HEK293 (cell line): ENCODE data around the gene LRCH1.

Experiments
- CTCF ChIA-PET: fragments of 350-600 bp; formaldehyde crosslinking; extraction: SDS; loops from one replicate; lab custom pipeline; 2021; ENCODE audit warnings: antibody characterized with exemption; lab: Yijun Ruan, JAX
- POLR2A ChIA-PET: fragments of 300-600 bp; formaldehyde crosslinking; extraction: SDS; loops from one replicate; lab custom pipeline; 2020; ENCODE audit warnings: antibody characterized with exemption, inconsistent platforms; lab: Yijun Ruan, JAX
- H3K27ac ChIP-seq: fragments of 200-500 bp; sonication (Bioruptor generic); 2 replicates; pipeline ENCODE4 v1.5.1; 2014; ENCODE audit warnings: low read depth, low read length, control low read depth, inconsistent platforms; ENCODE audit errors: extremely low read depth
- H3K36me3 ChIP-seq, 2 experiments: fragments of 200-500 bp in 1 of 2; sonication (Bioruptor generic) in 1 of 2; 1 replicate in 1 of 2; 2 replicates in 1 of 2; pipeline ENCODE4 v1.5.1; 2014 to 2017; ENCODE audit warnings: inconsistent platforms in 2 of 2, low read length in 2 of 2; ENCODE audit not compliant: control insufficient read depth in 2 of 2, insufficient read depth in 1 of 2
- H3K4me1 ChIP-seq: fragments of 200-500 bp; sonication (Bioruptor generic); 2 replicates; pipeline ENCODE4 v1.5.1; 2014; ENCODE audit warnings: mild to moderate bottlenecking, low read length, inconsistent platforms; ENCODE audit not compliant: control insufficient read depth, insufficient read depth
- H3K4me3 ChIP-seq: 2 replicates; pipeline ENCODE4 v1.5.1; 2011; ENCODE audit warnings: low read depth, mild to moderate bottlenecking, control low read depth, low read length, moderate library complexity
- H3K9me3 ChIP-seq: fragments of 200-500 bp; sonication (Bioruptor generic); 2 replicates; pipeline ENCODE4 v1.5.1; 2014; ENCODE audit warnings: low read depth, low read length, inconsistent platforms; ENCODE audit not compliant: control insufficient read depth, insufficient read depth
- BCL11A ChIP-seq: fragments of 450-650 bp; formaldehyde crosslinking; IDR thresholded peaks from 2 replicates; pipeline ENCODE4 v1.5.1; 2016; ENCODE audit warnings: low read depth, missing biosample characterization, missing genetic modification characterization
- GFI1B ChIP-seq: fragments of 450-650 bp; formaldehyde crosslinking; IDR thresholded peaks from 2 replicates; pipeline ENCODE4 v1.5.1; 2016; ENCODE audit warnings: missing biosample characterization, missing genetic modification characterization
- GLI4 ChIP-seq: fragments of 450-650 bp; formaldehyde crosslinking; IDR thresholded peaks from 2 replicates; pipeline ENCODE4 v1.5.1; 2016; ENCODE audit warnings: missing biosample characterization, missing genetic modification characterization
- IKZF3 ChIP-seq: fragments of 450-650 bp; IDR thresholded peaks from 2 replicates; pipeline ENCODE4 v1.5.0; 2018; ENCODE audit warnings: missing biosample characterization, mild to moderate bottlenecking, missing genetic modification characterization, moderate library complexity
- KLF16 ChIP-seq: fragments of 450-650 bp; formaldehyde crosslinking; IDR thresholded peaks from 2 replicates; pipeline ENCODE4 v1.5.1; 2017; ENCODE audit warnings: missing biosample characterization, missing genetic modification characterization
- KLF7 ChIP-seq: fragments of 450-650 bp; formaldehyde crosslinking; IDR thresholded peaks from 2 replicates; pipeline ENCODE4 v1.5.1; 2016; ENCODE audit warnings: missing biosample characterization, missing genetic modification characterization, borderline replicate concordance
- MYNN ChIP-seq: fragments of 450-650 bp; formaldehyde crosslinking; IDR thresholded peaks from 2 replicates; pipeline ENCODE4 v1.5.1; 2016; ENCODE audit warnings: missing biosample characterization, missing genetic modification characterization, borderline replicate concordance
- MZF1 ChIP-seq: fragments of 450-650 bp; formaldehyde crosslinking; IDR thresholded peaks from 2 replicates; pipeline ENCODE4 v1.5.1; 2017; ENCODE audit warnings: missing biosample characterization, missing genetic modification characterization, borderline replicate concordance
- SCRT1 ChIP-seq: fragments of 450-650 bp; formaldehyde crosslinking; IDR thresholded peaks from 2 replicates; pipeline ENCODE4 v1.5.1; 2016; ENCODE audit warnings: missing biosample characterization, missing genetic modification characterization, borderline replicate concordance
- TCF7L2 ChIP-seq: IDR thresholded peaks from 2 replicates; pipeline ENCODE4 v1.6.1; 2011; ENCODE audit warnings: low read depth, mild to moderate bottlenecking, inconsistent platforms, low read length, moderate library complexity, borderline replicate concordance
- ZBTB1 ChIP-seq: fragments of 450-650 bp; formaldehyde crosslinking; IDR thresholded peaks from 2 replicates; pipeline ENCODE4 v1.5.1; 2016; ENCODE audit warnings: missing biosample characterization, missing genetic modification characterization
- ZBTB6 ChIP-seq: fragments of 450-650 bp; formaldehyde crosslinking; IDR thresholded peaks from 2 replicates; pipeline ENCODE4 v1.5.1; 2017; ENCODE audit warnings: missing biosample characterization, missing genetic modification characterization
- ZBTB8A ChIP-seq: fragments of 450-650 bp; formaldehyde crosslinking; IDR thresholded peaks from 2 replicates; pipeline ENCODE4 v1.5.1; 2016; ENCODE audit warnings: missing biosample characterization, missing genetic modification characterization
- ZNF133 ChIP-seq: fragments of 450-650 bp; formaldehyde crosslinking; IDR thresholded peaks from 2 replicates; pipeline ENCODE4 v1.5.1; 2016; ENCODE audit warnings: missing biosample characterization, missing genetic modification characterization
- ZNF140 ChIP-seq: fragments of 450-650 bp; formaldehyde crosslinking; IDR thresholded peaks from 2 replicates; pipeline ENCODE4 v1.5.1; 2016; ENCODE audit warnings: missing biosample characterization, missing genetic modification characterization
- ZNF155 ChIP-seq: fragments of 450-650 bp; formaldehyde crosslinking; IDR thresholded peaks from 2 replicates; pipeline ENCODE4 v1.5.1; 2016; ENCODE audit warnings: missing biosample characterization, missing genetic modification characterization
- ZNF157 ChIP-seq: fragments of 450-650 bp; formaldehyde crosslinking; IDR thresholded peaks from 2 replicates; pipeline ENCODE4 v1.5.1; 2016; ENCODE audit warnings: missing biosample characterization, missing genetic modification characterization
- ZNF221 ChIP-seq: fragments of 450-650 bp; formaldehyde crosslinking; IDR thresholded peaks from 2 replicates; pipeline ENCODE4 v1.5.1; 2017; ENCODE audit warnings: missing biosample characterization, missing genetic modification characterization, borderline replicate concordance
- ZNF274 ChIP-seq, 2 experiments: fragments of 200-500 bp in 1 of 2; fragments of 450-650 bp in 1 of 2; sonication (Bioruptor generic) in 1 of 2; formaldehyde crosslinking in 1 of 2; IDR thresholded peaks; 2 replicates each; pipeline versions ENCODE4 v1.5.1 to v1.6.1; 2014 to 2016; ENCODE audit warnings: borderline replicate concordance in 1 of 2, inconsistent platforms in 1 of 2, low read length in 1 of 2, missing biosample characterization in 1 of 2, missing genetic modification characterization in 1 of 2
- ZNF311 ChIP-seq: fragments of 450-650 bp; formaldehyde crosslinking; IDR thresholded peaks from 2 replicates; pipeline ENCODE4 v1.5.1; 2017; ENCODE audit warnings: missing biosample characterization, missing genetic modification characterization, borderline replicate concordance
- ZNF335 ChIP-seq: fragments of 450-650 bp; formaldehyde crosslinking; conservative IDR thresholded peaks from 2 replicates; pipeline ENCODE4 v1.5.1; 2016; ENCODE audit warnings: missing biosample characterization, missing genetic modification characterization
- ZNF391 ChIP-seq: fragments of 450-650 bp; formaldehyde crosslinking; IDR thresholded peaks from 2 replicates; pipeline ENCODE4 v1.5.1; 2016; ENCODE audit warnings: low read depth, missing biosample characterization, missing genetic modification characterization, borderline replicate concordance
- ZNF433 ChIP-seq: fragments of 450-650 bp; formaldehyde crosslinking; IDR thresholded peaks from 2 replicates; pipeline ENCODE4 v1.5.1; 2016; ENCODE audit warnings: missing biosample characterization, missing genetic modification characterization, low read depth
- ZNF473 ChIP-seq: fragments of 450-650 bp; formaldehyde crosslinking; IDR thresholded peaks from 2 replicates; pipeline ENCODE4 v1.5.1; 2017; ENCODE audit warnings: missing biosample characterization, missing genetic modification characterization
- ZNF529 ChIP-seq: fragments of 450-650 bp; formaldehyde crosslinking; IDR thresholded peaks from 2 replicates; pipeline ENCODE4 v1.5.1; 2017; ENCODE audit warnings: missing genetic modification characterization, missing biosample characterization; ENCODE audit not compliant: insufficient replicate concordance
- ZNF530 ChIP-seq: fragments of 450-650 bp; formaldehyde crosslinking; IDR thresholded peaks from 2 replicates; pipeline ENCODE4 v1.5.1; 2016; ENCODE audit warnings: low read depth, missing biosample characterization, missing genetic modification characterization
- ZNF629 ChIP-seq: fragments of 450-650 bp; formaldehyde crosslinking; IDR thresholded peaks from 2 replicates; pipeline ENCODE4 v1.5.1; 2017; ENCODE audit warnings: missing biosample characterization, missing genetic modification characterization
- ZNF654 ChIP-seq: fragments of 450-650 bp; formaldehyde crosslinking; IDR thresholded peaks from 2 replicates; pipeline ENCODE4 v1.5.1; 2016; ENCODE audit warnings: low read depth, missing biosample characterization, missing genetic modification characterization
- ZNF707 ChIP-seq: fragments of 450-650 bp; formaldehyde crosslinking; IDR thresholded peaks from 2 replicates; pipeline ENCODE4 v1.5.1; 2016; ENCODE audit warnings: missing biosample characterization, missing genetic modification characterization
- ZNF777 ChIP-seq: fragments of 450-650 bp; formaldehyde crosslinking; IDR thresholded peaks from 2 replicates; pipeline ENCODE4 v1.5.1; 2017; ENCODE audit warnings: missing biosample characterization, missing genetic modification characterization, borderline replicate concordance
- TF ChIP-seq, protein P1 (sequence below): fragments of 450-650 bp; formaldehyde crosslinking; IDR thresholded peaks from 2 replicates; pipeline ENCODE4 v1.5.1; 2016; ENCODE audit warnings: missing biosample characterization, missing genetic modification characterization
- TF ChIP-seq, protein P2 (sequence below): fragments of 450-650 bp; formaldehyde crosslinking; IDR thresholded peaks from 2 replicates; pipeline ENCODE4 v1.5.1; 2016; ENCODE audit warnings: missing biosample characterization, missing genetic modification characterization

LRCH1 gene

DNA sequence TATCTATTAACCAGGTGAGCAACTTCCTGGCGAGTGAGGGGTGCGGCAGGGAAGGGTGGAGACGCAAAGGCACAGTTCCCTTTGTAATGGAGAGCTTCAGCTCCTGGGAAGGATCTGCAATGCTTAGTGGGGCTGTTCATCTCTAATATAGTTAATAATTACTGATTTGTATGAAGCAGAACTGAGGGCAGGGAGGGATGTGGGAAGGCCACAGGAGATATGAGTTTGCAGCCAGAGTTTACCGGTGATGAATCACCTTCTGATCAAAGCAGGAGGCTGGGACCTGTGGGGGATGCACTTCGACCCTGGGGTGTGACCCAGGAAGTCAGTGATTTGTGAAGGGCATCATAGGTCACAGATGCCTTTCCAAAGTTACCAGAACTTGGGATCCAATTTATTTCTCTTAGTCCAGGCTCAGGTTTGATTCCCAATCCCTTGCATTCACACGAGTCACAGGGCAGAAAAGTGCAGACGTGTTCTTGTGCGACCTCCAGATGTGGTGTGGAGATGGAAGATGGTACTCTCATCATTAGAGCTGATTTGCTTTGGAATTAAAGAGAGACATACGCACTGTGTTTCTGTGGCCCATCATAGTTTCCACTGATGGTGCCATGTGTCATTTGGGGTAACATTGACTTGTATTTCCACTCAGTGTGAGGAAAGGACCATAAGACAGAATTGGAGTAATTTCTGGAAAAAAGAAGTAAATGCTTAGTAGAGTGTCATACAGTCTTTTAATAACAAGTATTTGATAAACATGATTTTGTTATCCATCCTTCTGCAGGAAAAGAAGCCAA, 55.0 kb downstream of the LRCH1 start:
- CTCF ChIA-PET: no interaction called here
- H3K4me3 ChIP-seq: no peak overlapping the region
- peaks cover 10% of the 10 kb centered on the region for H3K4me1 ChIP-seq
- H3K27ac ChIP-seq: no peak overlapping the region
- no peaks in the 10 kb centered on the region for H3K9me3 ChIP-seq
- POLR2A ChIA-PET: no interaction called here
- H3K36me3 ChIP-seq: no peaks in the 10 kb centered on the region
- TF ChIP-seq GFI1B (tag by site-specific recombination) (no peak), KLF7 (tag by site-specific recombination) (no peak), ZBTB8A (tag by site-specific recombination) (no peak), ZNF629 (no peak), ZNF133 (tag by site-specific recombination) (no peak), ZNF155 (tag by site-specific recombination) (no peak), ZBTB6 (tag by site-specific recombination) (no peak), ZNF433 (tag by site-specific recombination) (no peak), KLF16 (tag by site-specific recombination) (no peak), ZNF530 (no peak), MZF1 (tag by site-specific recombination) (no peak), GLI4 (tag by site-specific recombination) (no peak), ZNF529 (tag by site-specific recombination) (no peak), ZNF140 (tag by site-specific recombination) (no peak), MYNN (tag by site-specific recombination) (no peak), ZNF777 (tag by site-specific recombination) (no peak), ZNF473 (tag by site-specific recombination) (no peak), SCRT1 (tag by site-specific recombination) (no peak), ZBTB1 (no peak)
- TF ChIP-seq, protein P1, sequence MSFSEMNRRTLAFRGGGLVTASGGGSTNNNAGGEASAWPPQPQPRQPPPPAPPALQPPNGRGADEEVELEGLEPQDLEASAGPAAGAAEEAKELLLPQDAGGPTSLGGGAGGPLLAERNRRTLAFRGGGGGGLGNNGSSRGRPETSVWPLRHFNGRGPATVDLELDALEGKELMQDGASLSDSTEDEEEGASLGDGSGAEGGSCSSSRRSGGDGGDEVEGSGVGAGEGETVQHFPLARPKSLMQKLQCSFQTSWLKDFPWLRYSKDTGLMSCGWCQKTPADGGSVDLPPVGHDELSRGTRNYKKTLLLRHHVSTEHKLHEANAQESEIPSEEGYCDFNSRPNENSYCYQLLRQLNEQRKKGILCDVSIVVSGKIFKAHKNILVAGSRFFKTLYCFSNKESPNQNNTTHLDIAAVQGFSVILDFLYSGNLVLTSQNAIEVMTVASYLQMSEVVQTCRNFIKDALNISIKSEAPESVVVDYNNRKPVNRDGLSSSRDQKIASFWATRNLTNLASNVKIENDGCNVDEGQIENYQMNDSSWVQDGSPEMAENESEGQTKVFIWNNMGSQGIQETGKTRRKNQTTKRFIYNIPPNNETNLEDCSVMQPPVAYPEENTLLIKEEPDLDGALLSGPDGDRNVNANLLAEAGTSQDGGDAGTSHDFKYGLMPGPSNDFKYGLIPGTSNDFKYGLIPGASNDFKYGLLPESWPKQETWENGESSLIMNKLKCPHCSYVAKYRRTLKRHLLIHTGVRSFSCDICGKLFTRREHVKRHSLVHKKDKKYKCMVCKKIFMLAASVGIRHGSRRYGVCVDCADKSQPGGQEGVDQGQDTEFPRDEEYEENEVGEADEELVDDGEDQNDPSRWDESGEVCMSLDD: no peak

GRCh38 chr13:46609052-46609451, 56.1 kb downstream of the LRCH1 start:
- CTCF ChIA-PET: no interaction called here
- TF ChIP-seq ZNF311 (tag by site-specific recombination) (no peak), ZNF274 (IDR thresholded peaks at IDR 0.05; ENCODE audit: low read length) (no peak), ZNF274 (tag by site-specific recombination; IDR thresholded peaks at IDR 0.05; ENCODE audit: borderline replicate concordance) (no peak), ZNF335 (no peak), IKZF3 (tag by site-specific recombination) (no peak), TCF7L2 (no peak), KLF16 (tag by site-specific recombination) (no peak), ZNF654 (no peak), BCL11A (no peak), ZNF157 (tag by site-specific recombination) (no peak), ZNF707 (tag by site-specific recombination) (no peak), ZNF391 (tag by site-specific recombination) (no peak), ZNF530 (no peak), ZNF221 (tag by site-specific recombination) (no peak)
- TF ChIP-seq, protein P2, sequence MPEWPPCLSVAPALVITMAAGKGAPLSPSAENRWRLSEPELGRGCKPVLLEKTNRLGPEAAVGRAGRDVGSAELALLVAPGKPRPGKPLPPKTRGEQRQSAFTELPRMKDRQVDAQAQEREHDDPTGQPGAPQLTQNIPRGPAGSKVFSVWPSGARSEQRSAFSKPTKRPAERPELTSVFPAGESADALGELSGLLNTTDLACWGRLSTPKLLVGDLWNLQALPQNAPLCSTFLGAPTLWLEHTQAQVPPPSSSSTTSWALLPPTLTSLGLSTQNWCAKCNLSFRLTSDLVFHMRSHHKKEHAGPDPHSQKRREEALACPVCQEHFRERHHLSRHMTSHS (tag by site-specific recombination): no peak
- Histone ChIP-seq H3K4me1 (peaks cover 13% of the 10 kb centered on the region), H3K36me3 (no peaks in the 10 kb centered on the region), H3K9me3 (no peaks in the 10 kb centered on the region), H3K4me3 (no peak overlapping the region), H3K27ac (no peak overlapping the region)
- POLR2A ChIA-PET: no interaction called here
